Upper lobe of right lung (tissue), 1 donor: ENCODE results near the gene KLK15. TPM values are rescaled to one million over a fixed set of nuclear protein-coding genes. Genes with fewer than 3 reads are reported as not detected.

Source experiments
- ATAC-seq: fragments of 200-7000 bp; cut with Tn5 transposase; one replicate; pipeline ENCODE4 v1.9.1; 2020; ENCODE audit warnings: mild to moderate bottlenecking, moderate library complexity
- DNase-seq: peaks from one replicate; pipeline ENCODE4 v3.0.0-alpha.2; 2020
- H3K27ac ChIP-seq: fragments of 200-600 bp; one replicate; pipeline ENCODE4 v1.8.0; 2022
- H3K27me3 ChIP-seq: fragments of 200-600 bp; one replicate; pipeline ENCODE4 v1.8.0; 2022; ENCODE audit warnings: mild to moderate bottlenecking
- H3K36me3 ChIP-seq: fragments of 200-600 bp; one replicate; pipeline ENCODE4 v1.8.0; 2022
- H3K4me1 ChIP-seq: fragments of 200-600 bp; one replicate; pipeline ENCODE4 v1.8.0; 2022
- H3K4me3 ChIP-seq: fragments of 200-600 bp; one replicate; pipeline ENCODE4 v1.8.0; 2022; ENCODE audit warnings: mild to moderate bottlenecking
- H3K9me3 ChIP-seq: fragments of 200-600 bp; one replicate; pipeline ENCODE4 v1.8.0; 2022
- intact Hi-C: fragments of 100-400 bp; cut with DNase I; formaldehyde crosslinking; loops from one replicate; pipeline ENCODE4 v1.11.0; 2022
- total RNA-seq: library from RNA; stranded (reverse); fragmentation: NEBNext Ultra II Directional; extraction: Animal tissue kit (Norgen Biotek cat#: 25700); gene quantifications from one replicate; pipeline ENCODE4 v1.2.1, GENCODE V29; 2021
- TF ChIP-seq, protein P1 (sequence below): fragments of 200-600 bp; IDR thresholded peaks from one replicate; pipeline ENCODE4 v1.8.0; 2022; ENCODE audit warnings: antibody characterized with exemption
- donor health status: DM: no; HTN: yes; CAD: no; lungs with severe emphysema.

KLK15 gene
- total RNA-seq, 1 donor from 2014 or later = not detected

DNA sequence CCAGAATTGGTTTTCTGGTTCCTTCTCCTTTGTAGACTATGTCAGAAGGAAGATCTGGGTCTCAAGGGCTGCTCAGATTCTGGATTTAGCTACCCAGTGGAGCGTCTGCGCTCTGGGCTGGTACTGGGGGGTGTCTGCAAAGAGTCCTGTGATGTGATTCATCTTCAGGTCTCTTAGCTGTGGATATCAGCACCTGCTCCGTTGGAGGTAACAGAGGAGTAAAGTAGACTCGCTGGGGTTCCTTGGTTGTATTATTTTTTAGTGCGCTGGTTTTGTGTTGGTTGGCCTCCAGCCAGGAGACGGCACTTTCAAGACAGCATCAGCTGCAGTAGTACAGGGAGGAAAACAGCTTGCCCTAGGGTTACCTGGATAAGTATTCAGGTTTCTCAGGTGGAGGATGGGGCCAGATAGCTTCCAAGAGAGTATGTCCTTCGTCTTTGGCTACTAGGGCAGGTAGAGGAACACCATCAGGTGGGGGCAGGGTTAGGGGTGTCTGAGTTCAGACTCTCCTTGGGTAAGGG is 10.4 kb upstream of the KLK15 start:
- ATAC-seq = no peak

DNA sequence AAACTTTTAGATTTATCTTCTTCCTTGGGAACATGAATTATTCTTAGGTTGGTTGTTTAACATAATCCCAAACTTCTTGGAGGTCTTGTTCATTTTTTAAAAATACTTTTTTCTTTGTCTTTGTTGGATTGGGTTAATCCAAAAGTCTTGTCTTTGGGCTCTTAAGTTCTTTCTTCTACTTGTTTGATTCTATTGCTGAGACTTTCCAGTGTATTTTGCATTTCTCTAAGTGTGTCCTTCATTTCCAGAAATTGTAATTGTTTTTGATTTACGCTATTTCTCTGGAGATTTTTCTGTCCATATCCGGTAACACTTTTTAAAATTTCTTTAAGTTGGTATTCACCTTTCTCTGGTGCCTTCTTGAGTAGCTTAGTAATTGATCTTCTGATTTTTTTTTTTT is 9.8 kb upstream of the KLK15 start:
- no peak for ATAC-seq

More for the DNA sequence above, 10.4 kb upstream of the KLK15 start:
- TF ChIP-seq, protein P1, sequence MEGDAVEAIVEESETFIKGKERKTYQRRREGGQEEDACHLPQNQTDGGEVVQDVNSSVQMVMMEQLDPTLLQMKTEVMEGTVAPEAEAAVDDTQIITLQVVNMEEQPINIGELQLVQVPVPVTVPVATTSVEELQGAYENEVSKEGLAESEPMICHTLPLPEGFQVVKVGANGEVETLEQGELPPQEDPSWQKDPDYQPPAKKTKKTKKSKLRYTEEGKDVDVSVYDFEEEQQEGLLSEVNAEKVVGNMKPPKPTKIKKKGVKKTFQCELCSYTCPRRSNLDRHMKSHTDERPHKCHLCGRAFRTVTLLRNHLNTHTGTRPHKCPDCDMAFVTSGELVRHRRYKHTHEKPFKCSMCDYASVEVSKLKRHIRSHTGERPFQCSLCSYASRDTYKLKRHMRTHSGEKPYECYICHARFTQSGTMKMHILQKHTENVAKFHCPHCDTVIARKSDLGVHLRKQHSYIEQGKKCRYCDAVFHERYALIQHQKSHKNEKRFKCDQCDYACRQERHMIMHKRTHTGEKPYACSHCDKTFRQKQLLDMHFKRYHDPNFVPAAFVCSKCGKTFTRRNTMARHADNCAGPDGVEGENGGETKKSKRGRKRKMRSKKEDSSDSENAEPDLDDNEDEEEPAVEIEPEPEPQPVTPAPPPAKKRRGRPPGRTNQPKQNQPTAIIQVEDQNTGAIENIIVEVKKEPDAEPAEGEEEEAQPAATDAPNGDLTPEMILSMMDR = no peak
- H3K9me3 ChIP-seq = no peaks in the 10 kb centered on the region
- no peaks in the 10 kb centered on the region for H3K36me3 ChIP-seq
- no peaks in the 10 kb centered on the region for H3K4me1 ChIP-seq
- no peak overlapping the region for H3K27ac ChIP-seq
- H3K4me3 ChIP-seq = no peak overlapping the region
- no peak for DNase-seq
- intact Hi-C loops = no loop called here
- no peaks in the 10 kb centered on the region for H3K27me3 ChIP-seq

DNA sequence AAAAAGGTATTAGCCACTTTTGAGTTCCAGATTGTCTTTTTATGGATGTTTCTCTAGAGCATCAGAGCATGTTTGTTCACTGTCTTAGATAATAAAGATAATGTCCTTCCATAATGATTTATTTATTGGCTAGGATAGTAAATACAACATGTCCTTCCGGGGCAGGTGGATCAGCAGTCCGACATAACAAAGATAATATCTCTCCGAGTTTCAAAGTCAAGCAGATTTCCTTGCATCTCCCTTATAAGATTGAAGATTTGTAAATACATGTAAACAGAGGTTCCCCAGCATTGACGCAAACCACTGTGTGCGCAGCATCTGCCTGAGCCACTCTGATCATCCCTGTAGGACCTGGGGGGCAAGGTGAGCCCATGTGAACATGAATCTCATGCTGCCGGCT is 8.8 kb upstream of the KLK15 start:
- no peak overlapping the region for H3K4me3 ChIP-seq
- H3K4me1 ChIP-seq = no peaks in the 10 kb centered on the region
- TF ChIP-seq, protein P1 = no peak
- H3K27me3 ChIP-seq = no peaks in the 10 kb centered on the region
- no peaks in the 10 kb centered on the region for H3K9me3 ChIP-seq
- H3K27ac ChIP-seq = no peak overlapping the region
- H3K36me3 ChIP-seq = no peaks in the 10 kb centered on the region
- DNase-seq (no peak), ATAC-seq (no peak)
- intact Hi-C loops = no loop called here

More for the DNA sequence above, 9.8 kb upstream of the KLK15 start:
- TF ChIP-seq, protein P1 = no peak
- Histone ChIP-seq H3K4me3 (no peak overlapping the region), H3K4me1 (no peaks in the 10 kb centered on the region), H3K36me3 (no peaks in the 10 kb centered on the region), H3K27me3 (no peaks in the 10 kb centered on the region), H3K9me3 (no peaks in the 10 kb centered on the region), H3K27ac (no peak overlapping the region)
- intact Hi-C loops = no loop called here
- DNase-seq = no peak

DNA sequence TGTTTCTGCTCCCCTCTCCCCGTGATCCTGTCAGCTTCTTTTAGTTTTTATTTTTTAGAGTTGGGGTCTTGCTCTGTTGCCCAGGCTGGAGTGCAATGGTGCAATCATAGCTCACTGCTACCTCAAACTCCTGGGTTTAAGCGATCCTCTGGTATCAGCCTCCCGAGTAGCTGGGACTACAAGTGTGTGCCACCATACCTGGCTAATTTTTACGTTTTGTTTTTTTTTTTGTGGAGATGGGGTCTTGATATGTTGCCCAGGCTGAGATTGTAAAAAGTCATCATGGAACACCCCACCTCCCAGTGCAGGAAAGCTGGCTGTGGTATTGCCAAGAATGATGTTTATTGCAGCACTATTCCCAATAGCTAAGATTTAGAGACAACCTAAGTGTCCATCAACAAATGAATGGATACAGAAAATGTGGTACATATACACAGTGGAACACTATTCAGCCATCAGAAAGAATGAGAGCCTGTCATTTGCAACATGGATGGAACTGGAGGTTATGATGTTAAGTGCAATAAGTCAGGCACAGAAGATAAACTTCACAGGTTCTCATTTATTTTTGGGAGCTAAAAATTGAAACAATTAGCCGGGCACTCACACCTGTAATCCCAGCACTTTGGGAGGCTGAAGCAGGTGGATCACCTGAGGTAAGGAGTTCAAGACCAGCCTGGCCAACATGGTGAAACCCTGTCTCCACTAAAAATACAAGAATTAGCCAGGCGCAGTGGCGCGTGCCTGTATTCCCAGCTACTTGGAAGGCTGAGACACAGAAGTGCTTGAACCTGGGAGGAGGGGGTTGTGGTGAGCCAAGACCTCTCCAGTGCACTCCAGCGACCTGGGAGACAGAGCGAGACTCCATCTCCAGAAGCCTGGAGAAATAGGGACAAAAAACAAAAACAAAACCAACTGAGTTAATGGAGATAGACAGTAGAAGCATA is 6.6 kb upstream of the KLK15 start:
- TF ChIP-seq, protein P1 = no peak
- Histone ChIP-seq H3K4me1 (peaks cover 5% of the 10 kb centered on the region), H3K36me3 (no peaks in the 10 kb centered on the region), H3K27me3 (peaks cover 13% of the 10 kb centered on the region), H3K27ac (no peak overlapping the region), H3K9me3 (no peaks in the 10 kb centered on the region), H3K4me3 (no peak overlapping the region)
- DNase-seq (peak; percentile 35), ATAC-seq (no peak)
- intact Hi-C loops = no loop called here

DNA sequence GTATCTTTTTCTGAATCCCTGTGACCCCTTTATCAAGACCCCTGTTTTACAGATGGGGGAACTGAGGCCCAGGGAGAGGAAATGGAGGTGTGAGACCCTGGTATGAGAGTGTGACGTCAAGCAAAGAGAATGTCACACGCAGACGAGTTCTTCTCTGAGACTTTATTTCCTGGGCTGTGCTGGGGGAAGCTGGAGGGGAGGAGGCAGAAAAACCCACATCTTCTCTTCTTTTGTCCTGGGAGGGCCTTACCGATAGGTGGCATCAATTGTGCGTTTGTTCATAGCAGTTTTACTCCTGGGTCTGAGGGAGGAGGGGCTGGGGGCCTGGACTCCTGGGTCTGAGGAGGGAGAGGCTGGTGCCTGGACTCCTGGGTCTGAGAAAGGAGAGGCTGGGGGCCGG is 4.9 kb upstream of the KLK15 start:
- ATAC-seq (no peak), DNase-seq (no peak)
- no peaks in the 10 kb centered on the region for H3K36me3 ChIP-seq
- H3K27ac ChIP-seq = no peak overlapping the region
- intact Hi-C loops = no loop called here
- H3K9me3 ChIP-seq = no peaks in the 10 kb centered on the region
- H3K4me3 ChIP-seq = no peak overlapping the region
- peaks cover 5% of the 10 kb centered on the region for H3K4me1 ChIP-seq
- TF ChIP-seq, protein P1 = no peak
- H3K27me3 ChIP-seq = peaks cover 21% of the 10 kb centered on the region
